SK-N-SH (cell line): ENCODE measurements around the gene ALOXE3. TPM values are rescaled to one million over a fixed set of nuclear protein-coding genes. Genes with fewer than 3 reads are reported as not detected.
A peak's percentile ranks its signal among the peaks of the same experiment; 100 is the strongest.

ENCODE experiments used
- CTCF ChIA-PET: fragments of 300-600, 350-600 bp; formaldehyde crosslinking; extraction: SDS; loops from one replicate; lab custom pipeline; 2021; lab: Yijun Ruan, JAX
- POLR2A ChIA-PET: fragments of 350-600 bp; sonication (Branson Sonifier 250); formaldehyde crosslinking; extraction: SDS; loops from one replicate; lab custom pipeline; 2020; ENCODE audit warnings: antibody characterized with exemption, inconsistent platforms; lab: Yijun Ruan, JAX
- DNase-seq: peaks from one replicate; pipeline ENCODE4 v3.0.0; 2012
- H2AFZ ChIP-seq: fragments of 200-600 bp; sonication (generic); 2 replicates; pipeline ENCODE4 v1.8.1; 2016; ENCODE audit warnings: antibody characterized with exemption, mild to moderate bottlenecking, low read depth
- H3F3A ChIP-seq: fragments of 200-600 bp; sonication (generic); replicated peaks from 2 replicates; pipeline ENCODE3; 2016; ENCODE audit warnings: antibody characterized with exemption, mild to moderate bottlenecking; ENCODE audit not compliant: insufficient read depth
- H3K27ac ChIP-seq, 2 experiments: fragments of 200-500 bp in 1 of 2; fragments of 200-600 bp in 1 of 2; sonication (Bioruptor generic) in 1 of 2; sonication (generic), shearing (Covaris generic) in 1 of 2; 2 replicates each; pipeline versions ENCODE4 v1.5.1 to v1.6.1; 2014 to 2016; ENCODE audit warnings: low read depth in 2 of 2, inconsistent platforms in 1 of 2, low read length in 1 of 2, mild to moderate bottlenecking in 1 of 2, mixed read lengths in 1 of 2
- H3K27me3 ChIP-seq: fragments of 200-600 bp; sonication (generic), shearing (Covaris generic); 2 replicates; pipeline ENCODE4 v1.6.1; 2016; ENCODE audit warnings: mixed run types; ENCODE audit not compliant: insufficient read depth
- H3K36me3 ChIP-seq, 2 experiments: fragments of 200-500 bp in 1 of 2; fragments of 200-600 bp in 1 of 2; sonication (Bioruptor generic) in 1 of 2; sonication (generic) in 1 of 2; replicated peaks in 1 of 2; 2 replicates each; pipeline versions ENCODE3 to v1.5.1; 2014 to 2016; ENCODE audit warnings: low read length in 1 of 2, mild to moderate bottlenecking in 1 of 2; ENCODE audit not compliant: insufficient read depth in 2 of 2, control insufficient read depth in 1 of 2
- H3K4me1 ChIP-seq, 2 experiments: fragments of 200-500 bp in 1 of 2; fragments of 200-600 bp in 1 of 2; sonication (Bioruptor generic) in 1 of 2; sonication (generic), shearing (Covaris generic) in 1 of 2; 2 replicates each; pipeline versions ENCODE4 v1.5.1 to v1.6.1; 2014 to 2016; ENCODE audit warnings: low read depth in 1 of 2, low read length in 1 of 2, mixed run types in 1 of 2; ENCODE audit not compliant: insufficient read depth in 2 of 2, control insufficient read depth in 1 of 2
- H3K4me2 ChIP-seq: fragments of 200-600 bp; sonication (generic), shearing (Covaris generic); 2 replicates; pipeline ENCODE4 v1.6.1; 2017; ENCODE audit warnings: mixed run types
- H3K4me3 ChIP-seq, 2 experiments: fragments of 200-500 bp in 1 of 2; fragments of 200-600 bp in 1 of 2; sonication (Bioruptor generic) in 1 of 2; sonication (generic), shearing (Covaris generic) in 1 of 2; 2 replicates each; pipeline versions ENCODE4 v1.5.1 to v1.8.1; 2014 to 2016; ENCODE audit warnings: low read depth in 2 of 2, inconsistent platforms in 1 of 2, low read length in 1 of 2, mild to moderate bottlenecking in 1 of 2, mixed read lengths in 1 of 2, moderate library complexity in 1 of 2
- H3K79me2 ChIP-seq: fragments of 200-600 bp; sonication (generic); 2 replicates; pipeline ENCODE4 v1.8.1; 2017; ENCODE audit warnings: mild to moderate bottlenecking; ENCODE audit not compliant: insufficient read depth
- H3K9ac ChIP-seq: fragments of 200-600 bp; sonication (generic); 2 replicates; pipeline ENCODE4 v1.6.1; 2017; ENCODE audit warnings: mixed run types
- H3K9me2 ChIP-seq: fragments of 200-600 bp; sonication (generic); 2 replicates; pipeline ENCODE4 v1.6.1; 2017; ENCODE audit warnings: mixed run types
- H3K9me3 ChIP-seq: fragments of 200-600 bp; sonication (generic); 2 replicates; pipeline ENCODE4 v1.6.1; 2017; ENCODE audit warnings: mixed run types, mild to moderate bottlenecking, moderate library complexity
- H4K20me1 ChIP-seq: fragments of 200-600 bp; sonication (generic); 2 replicates; pipeline ENCODE4 v1.6.1; 2017; ENCODE audit warnings: mild to moderate bottlenecking, mixed run types; ENCODE audit not compliant: insufficient read depth
- CHD2 ChIP-seq: fragments of 150-350 bp; IDR thresholded peaks from 2 replicates; pipeline ENCODE4 v1.6.1; 2018; ENCODE audit warnings: low read length; ENCODE audit not compliant: partially characterized antibody
- EP300 ChIP-seq, 2 experiments: IDR thresholded peaks; 2 replicates each; pipeline versions ENCODE4 v1.4.0 to v1.6.1; 2012; ENCODE audit warnings: borderline replicate concordance in 1 of 2, low read depth in 1 of 2, low read length in 1 of 2
- EZH2phosphoT487 ChIP-seq: fragments of 200-600 bp; sonication (generic); IDR thresholded peaks from 2 replicates; pipeline ENCODE4 v1.6.1; 2017; ENCODE audit warnings: low read depth, mixed run types, mild to moderate bottlenecking, antibody characterized with exemption, moderate library complexity, borderline replicate concordance
- FOSL2 ChIP-seq: IDR thresholded peaks from 2 replicates; pipeline ENCODE4 v1.4.0; 2012; ENCODE audit warnings: low read depth, mild to moderate bottlenecking, moderate library complexity, borderline replicate concordance
- FOXJ3 ChIP-seq: sonication (generic); formaldehyde crosslinking; IDR thresholded peaks from 2 replicates; pipeline ENCODE4 v1.5.1; 2020; ENCODE audit warnings: mild to moderate bottlenecking, missing genetic modification reagents
- JUND ChIP-seq: IDR thresholded peaks from 2 replicates; pipeline ENCODE4 v1.4.0; 2012
- MEF2A ChIP-seq: IDR thresholded peaks from 2 replicates; pipeline ENCODE4 v1.4.0; 2012; ENCODE audit warnings: low read depth, borderline replicate concordance
- NFIC ChIP-seq: IDR thresholded peaks from 2 replicates; pipeline ENCODE4 v1.4.0; 2012; ENCODE audit warnings: borderline replicate concordance
- RAD21 ChIP-seq: IDR thresholded peaks from 2 replicates; pipeline ENCODE4 v1.6.1; 2012; ENCODE audit warnings: mild to moderate bottlenecking, low read length
- RCOR1 ChIP-seq: fragments of 150-350 bp; IDR thresholded peaks from 2 replicates; pipeline ENCODE4 v1.6.1; 2017; ENCODE audit warnings: antibody characterized with exemption, low read length
- RFX5 ChIP-seq: IDR thresholded peaks from 2 replicates; pipeline ENCODE4 v1.6.1; 2012; ENCODE audit warnings: mild to moderate bottlenecking, improper control_type of control experiment, low read length
- SMC3 ChIP-seq: IDR thresholded peaks from 2 replicates; pipeline ENCODE4 v1.6.1; 2012; ENCODE audit warnings: low read depth, low read length, improper control_type of control experiment
- TAF1 ChIP-seq: IDR thresholded peaks from 2 replicates; pipeline ENCODE4 v1.6.1; 2012; ENCODE audit warnings: low read depth, mild to moderate bottlenecking, low read length, moderate library complexity, borderline replicate concordance
- YY1 ChIP-seq: IDR thresholded peaks from 2 replicates; pipeline ENCODE4 v1.4.0; 2012; ENCODE audit warnings: low read depth, mild to moderate bottlenecking
- WGBS: methylation state at CpG from one replicate; pipeline ENCODE4 v1.1.6; 2017; ENCODE audit warnings: low lambda C conversion rate; 5-methylcytosine and 5-hydroxymethylcytosine counted together
- polyA plus RNA-seq, 3 experiments: library from polyadenylated mRNA; depleted of rRNA; stranded (reverse); fragments of >200 nt; gene quantifications; 2 replicates each; pipeline ENCODE4 v1.2.3, GENCODE V29; 2012
- TF ChIP-seq, protein P1 (sequence below): fragments of 150-350 bp; IDR thresholded peaks from 2 replicates; pipeline ENCODE4 v1.6.1; 2017; ENCODE audit warnings: antibody characterized with exemption, low read length, low read depth, borderline replicate concordance
- TF ChIP-seq, protein P2 (sequence below): IDR thresholded peaks from 2 replicates; pipeline ENCODE4 v1.6.1; 2012; ENCODE audit warnings: mild to moderate bottlenecking, low read depth, low read length, moderate library complexity
- TF ChIP-seq, protein P3 (sequence below): IDR thresholded peaks from 2 replicates; pipeline ENCODE4 v1.4.0; 2012; ENCODE audit warnings: low read depth, borderline replicate concordance

ALOXE3 gene
- polyA plus RNA-seq, 1 of the 3 experiments (the other 2 are of a cell fraction) = 0.46 TPM

DNA sequence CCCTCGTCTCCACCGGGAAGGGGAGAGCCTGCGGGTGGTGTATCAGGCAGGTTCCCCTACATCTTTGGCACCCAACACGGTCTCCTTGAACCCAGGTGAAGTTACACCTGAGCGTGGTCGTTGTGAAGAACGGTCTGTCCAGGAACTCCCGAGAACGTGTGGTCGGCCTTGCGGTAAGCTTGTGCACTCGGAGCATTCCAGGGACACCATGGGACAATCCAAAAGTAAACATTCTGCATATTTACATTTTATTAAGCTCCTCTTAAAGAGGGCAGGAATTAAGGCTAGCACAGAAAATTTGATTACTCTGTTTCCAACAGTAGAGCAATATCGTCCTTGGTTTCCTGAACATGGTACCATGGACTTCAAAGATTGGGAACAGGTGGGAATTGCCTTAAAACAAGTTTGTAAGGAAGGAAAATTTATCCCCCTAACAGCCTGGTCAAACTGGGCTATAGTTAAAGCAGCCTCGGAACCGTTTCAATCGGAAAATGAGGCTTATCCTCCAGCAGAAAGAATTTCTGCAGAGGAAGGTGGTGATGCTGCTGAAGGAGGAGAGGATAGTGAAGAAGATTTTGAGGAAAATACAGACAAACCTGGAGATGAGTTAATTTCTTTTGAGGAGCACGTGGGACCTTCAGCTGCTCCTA is 61.2 kb downstream of the ALOXE3 start:
- H3K36me3 ChIP-seq = no peaks in the 10 kb centered on the region
- no peak overlapping the region for H3K27ac ChIP-seq
- 0 out of 2 replicates have a peak overlapping the region, but pooled peaks have one; percentile 58 for H3K4me2 ChIP-seq
- no peaks in the 10 kb centered on the region for H3F3A ChIP-seq
- H2AFZ ChIP-seq = no peak overlapping the region
- no peak overlapping the region for H3K9ac ChIP-seq
- 76% methylated on average over 17 of the region's 17 CpGs for WGBS
- DNase-seq = no peak
- peaks cover 27% of the 10 kb centered on the region for H3K27me3 ChIP-seq
- H4K20me1 ChIP-seq = no peaks in the 10 kb centered on the region
- no peaks in the 10 kb centered on the region for H3K9me3 ChIP-seq
- H3K4me1 ChIP-seq = peaks cover 0 to 6% of the 10 kb centered on the region in 2 experiments; a peak in 2 of 4 replicates
- no peak overlapping the region for H3K4me3 ChIP-seq
- no peaks in the 10 kb centered on the region for H3K9me2 ChIP-seq
- no peak for TF ChIP-seq RAD21
- TF ChIP-seq YY1 = no peak
- no peak for TF ChIP-seq RCOR1
- TF ChIP-seq NFIC = no peak
- no peak for TF ChIP-seq SMC3
- TF ChIP-seq EP300 (IDR thresholded peaks at IDR 0.05; ENCODE audit: borderline replicate concordance in 1 of 2, low read depth in 1 of 2, low read length in 1 of 2) = no peak
- no peak for TF ChIP-seq TAF1
- TF ChIP-seq CHD2 = no peak
- ChIA-PET POLR2A (interaction anchor here (1.3 kb wide), 1 partner anchor 141 kb away, joined by 3 read pairs; the partner anchor contains the start of gene RNF227), CTCF (interaction anchor here (0.7 to 8.9 kb wide), 44 partner anchors 8 to 314 kb away, joined by 3 to 390 read pairs (median 6); partner anchors contain the start of genes ALOX12B, ALOXE3, CNTROB and NAA38)
- H3K79me2 ChIP-seq = no peaks in the 10 kb centered on the region

DNA sequence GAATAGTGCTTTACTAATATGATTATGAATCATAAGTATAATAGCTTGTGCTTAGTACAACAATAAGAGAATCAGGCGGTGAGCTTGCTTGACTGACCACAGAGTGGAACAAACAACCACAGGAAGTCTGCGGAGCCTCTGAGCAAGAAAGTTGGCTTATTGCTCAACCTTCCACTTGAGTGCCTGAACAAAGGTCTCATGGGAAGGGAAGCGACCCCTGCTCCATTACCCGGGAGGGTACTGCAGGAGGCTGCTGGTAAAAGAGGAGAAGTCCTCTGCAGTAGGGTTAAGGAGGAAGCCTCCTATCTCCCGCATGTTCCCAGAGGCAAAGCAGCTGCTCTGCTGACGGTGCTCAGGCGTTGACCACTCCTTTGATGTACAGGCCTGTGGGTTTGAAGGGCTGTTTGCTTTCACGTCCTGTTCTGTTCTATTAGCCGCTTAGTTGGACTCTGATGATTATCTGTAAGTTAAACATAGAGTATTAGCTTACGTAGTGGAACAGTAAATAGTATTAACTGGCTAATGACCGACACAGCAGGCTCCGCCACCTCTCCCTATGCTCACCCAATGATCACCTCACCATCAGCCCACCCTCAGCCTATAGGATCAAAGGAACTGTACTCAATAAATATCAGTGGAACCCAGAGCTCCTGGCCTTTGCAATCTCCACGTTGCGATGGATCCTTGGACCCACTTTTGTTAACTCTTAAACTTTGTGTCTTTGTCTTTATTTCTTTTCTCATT is 61.9 kb downstream of the ALOXE3 start:
- POLR2A ChIA-PET = interaction anchor here (1.3 kb wide), 1 partner anchor 141 kb away, joined by 3 read pairs; the partner anchor contains the start of gene RNF227
- no peak overlapping the region for H3K27ac ChIP-seq
- peaks cover 21% of the 10 kb centered on the region; the same call in 1 of the 2 replicates for H3K27me3 ChIP-seq
- TF ChIP-seq RFX5 = no peak
- no peak for TF ChIP-seq NFIC
- TF ChIP-seq, protein P1, sequence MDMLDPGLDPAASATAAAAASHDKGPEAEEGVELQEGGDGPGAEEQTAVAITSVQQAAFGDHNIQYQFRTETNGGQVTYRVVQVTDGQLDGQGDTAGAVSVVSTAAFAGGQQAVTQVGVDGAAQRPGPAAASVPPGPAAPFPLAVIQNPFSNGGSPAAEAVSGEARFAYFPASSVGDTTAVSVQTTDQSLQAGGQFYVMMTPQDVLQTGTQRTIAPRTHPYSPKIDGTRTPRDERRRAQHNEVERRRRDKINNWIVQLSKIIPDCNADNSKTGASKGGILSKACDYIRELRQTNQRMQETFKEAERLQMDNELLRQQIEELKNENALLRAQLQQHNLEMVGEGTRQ = no peak
- TF ChIP-seq, protein P2, sequence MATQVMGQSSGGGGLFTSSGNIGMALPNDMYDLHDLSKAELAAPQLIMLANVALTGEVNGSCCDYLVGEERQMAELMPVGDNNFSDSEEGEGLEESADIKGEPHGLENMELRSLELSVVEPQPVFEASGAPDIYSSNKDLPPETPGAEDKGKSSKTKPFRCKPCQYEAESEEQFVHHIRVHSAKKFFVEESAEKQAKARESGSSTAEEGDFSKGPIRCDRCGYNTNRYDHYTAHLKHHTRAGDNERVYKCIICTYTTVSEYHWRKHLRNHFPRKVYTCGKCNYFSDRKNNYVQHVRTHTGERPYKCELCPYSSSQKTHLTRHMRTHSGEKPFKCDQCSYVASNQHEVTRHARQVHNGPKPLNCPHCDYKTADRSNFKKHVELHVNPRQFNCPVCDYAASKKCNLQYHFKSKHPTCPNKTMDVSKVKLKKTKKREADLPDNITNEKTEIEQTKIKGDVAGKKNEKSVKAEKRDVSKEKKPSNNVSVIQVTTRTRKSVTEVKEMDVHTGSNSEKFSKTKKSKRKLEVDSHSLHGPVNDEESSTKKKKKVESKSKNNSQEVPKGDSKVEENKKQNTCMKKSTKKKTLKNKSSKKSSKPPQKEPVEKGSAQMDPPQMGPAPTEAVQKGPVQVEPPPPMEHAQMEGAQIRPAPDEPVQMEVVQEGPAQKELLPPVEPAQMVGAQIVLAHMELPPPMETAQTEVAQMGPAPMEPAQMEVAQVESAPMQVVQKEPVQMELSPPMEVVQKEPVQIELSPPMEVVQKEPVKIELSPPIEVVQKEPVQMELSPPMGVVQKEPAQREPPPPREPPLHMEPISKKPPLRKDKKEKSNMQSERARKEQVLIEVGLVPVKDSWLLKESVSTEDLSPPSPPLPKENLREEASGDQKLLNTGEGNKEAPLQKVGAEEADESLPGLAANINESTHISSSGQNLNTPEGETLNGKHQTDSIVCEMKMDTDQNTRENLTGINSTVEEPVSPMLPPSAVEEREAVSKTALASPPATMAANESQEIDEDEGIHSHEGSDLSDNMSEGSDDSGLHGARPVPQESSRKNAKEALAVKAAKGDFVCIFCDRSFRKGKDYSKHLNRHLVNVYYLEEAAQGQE = no peak
- no peak for TF ChIP-seq SMC3
- no peak for TF ChIP-seq CHD2
- TF ChIP-seq EZH2phosphoT487 = no peak
- TF ChIP-seq JUND = no peak
- TF ChIP-seq RAD21 = no peak
- TF ChIP-seq FOXJ3 (CRISPR knock-in tag) = no peak
- no peak for TF ChIP-seq FOSL2
- TF ChIP-seq, protein P3, sequence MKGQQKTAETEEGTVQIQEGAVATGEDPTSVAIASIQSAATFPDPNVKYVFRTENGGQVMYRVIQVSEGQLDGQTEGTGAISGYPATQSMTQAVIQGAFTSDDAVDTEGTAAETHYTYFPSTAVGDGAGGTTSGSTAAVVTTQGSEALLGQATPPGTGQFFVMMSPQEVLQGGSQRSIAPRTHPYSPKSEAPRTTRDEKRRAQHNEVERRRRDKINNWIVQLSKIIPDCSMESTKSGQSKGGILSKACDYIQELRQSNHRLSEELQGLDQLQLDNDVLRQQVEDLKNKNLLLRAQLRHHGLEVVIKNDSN = no peak
- no peak for TF ChIP-seq MEF2A

More for the DNA sequence above, 61.9 kb downstream of the ALOXE3 start:
- H3K9me2 ChIP-seq = no peaks in the 10 kb centered on the region
- H3K4me2 ChIP-seq = 0 out of 2 replicates have a peak overlapping the region, but pooled peaks have one; percentile 23
- no peaks in the 10 kb centered on the region for H3K9me3 ChIP-seq
- H3K4me1 ChIP-seq = peaks cover 0 to 6% of the 10 kb centered on the region in 2 experiments; a peak in 2 of 4 replicates
- no peak overlapping the region for H3K9ac ChIP-seq
- no peak for DNase-seq
- H3F3A ChIP-seq = no peaks in the 10 kb centered on the region
- WGBS = 62% methylated on average over 14 of the region's 14 CpGs
- no peaks in the 10 kb centered on the region for H3K36me3 ChIP-seq
- H2AFZ ChIP-seq = no peak overlapping the region
- no peak overlapping the region for H3K4me3 ChIP-seq
- H3K79me2 ChIP-seq = no peaks in the 10 kb centered on the region
- CTCF ChIA-PET = interaction anchor here (0.9 to 8.9 kb wide), 26 partner anchors 13 to 313 kb away, joined by 3 to 390 read pairs (median 14); partner anchors contain the start of genes ALOX12B, ALOXE3, NAA38 and RNF227
- H4K20me1 ChIP-seq = no peaks in the 10 kb centered on the region
